GM21786 (cell line): ENCODE results near the gene GRHL1.
A peak's percentile ranks its signal among the peaks of the same experiment; 100 is the strongest.
"Not testable (repeated sequence)": the region's sequence is repeated elsewhere in the genome, so short reads cannot be mapped to it uniquely, and the experiment has no call there.

Source experiments
- ATAC-seq: cut with Tn5 transposase; IDR thresholded peaks from one replicate; pipeline ENCODE4 v1.9.1; 2021; ENCODE audit not compliant: unreplicated experiment

Gene GRHL1

GRCh38 chr2:10022966-10023662, 71.6 kb downstream of the GRHL1 start:
- no peak for ATAC-seq

DNA sequence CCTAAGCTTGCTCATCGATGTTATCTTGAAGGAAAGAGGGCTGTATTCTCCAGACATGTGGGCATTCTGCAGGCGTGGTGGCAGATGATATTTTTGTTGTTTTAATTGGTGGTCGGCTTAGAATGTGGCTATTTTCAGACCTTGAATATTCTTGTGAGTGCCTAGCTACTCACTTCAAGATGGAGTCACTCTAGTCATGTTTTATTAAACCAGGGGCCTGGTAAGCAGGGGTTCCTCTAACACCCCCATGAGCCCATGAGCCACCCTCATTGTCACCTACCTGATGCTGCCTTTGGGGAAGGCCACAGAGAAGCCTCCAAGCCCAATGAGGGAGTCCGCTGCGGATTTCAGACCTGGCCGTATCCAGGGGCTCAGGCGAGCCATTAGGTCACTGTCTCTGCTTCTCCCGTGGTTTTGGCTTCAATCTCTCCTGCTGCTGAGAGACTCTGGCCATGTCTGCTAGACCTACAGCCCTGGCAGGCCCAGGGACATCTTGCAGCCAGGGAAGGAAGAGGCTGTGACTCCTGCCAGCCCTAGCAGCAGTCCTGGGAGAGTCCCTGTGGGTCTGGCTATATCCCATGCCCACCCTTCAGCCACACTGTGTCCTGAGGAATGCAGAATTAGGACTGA, 75.6 kb downstream of the GRHL1 start:
- no peak for ATAC-seq

GRCh38 chr2:10027660-10028330, 76.3 kb downstream of the GRHL1 start:
- no peak for ATAC-seq

- no peak for ATAC-seq
Observed at GRCh38 chr2:10028407-10028987, 77.0 kb downstream of the GRHL1 start.

DNA sequence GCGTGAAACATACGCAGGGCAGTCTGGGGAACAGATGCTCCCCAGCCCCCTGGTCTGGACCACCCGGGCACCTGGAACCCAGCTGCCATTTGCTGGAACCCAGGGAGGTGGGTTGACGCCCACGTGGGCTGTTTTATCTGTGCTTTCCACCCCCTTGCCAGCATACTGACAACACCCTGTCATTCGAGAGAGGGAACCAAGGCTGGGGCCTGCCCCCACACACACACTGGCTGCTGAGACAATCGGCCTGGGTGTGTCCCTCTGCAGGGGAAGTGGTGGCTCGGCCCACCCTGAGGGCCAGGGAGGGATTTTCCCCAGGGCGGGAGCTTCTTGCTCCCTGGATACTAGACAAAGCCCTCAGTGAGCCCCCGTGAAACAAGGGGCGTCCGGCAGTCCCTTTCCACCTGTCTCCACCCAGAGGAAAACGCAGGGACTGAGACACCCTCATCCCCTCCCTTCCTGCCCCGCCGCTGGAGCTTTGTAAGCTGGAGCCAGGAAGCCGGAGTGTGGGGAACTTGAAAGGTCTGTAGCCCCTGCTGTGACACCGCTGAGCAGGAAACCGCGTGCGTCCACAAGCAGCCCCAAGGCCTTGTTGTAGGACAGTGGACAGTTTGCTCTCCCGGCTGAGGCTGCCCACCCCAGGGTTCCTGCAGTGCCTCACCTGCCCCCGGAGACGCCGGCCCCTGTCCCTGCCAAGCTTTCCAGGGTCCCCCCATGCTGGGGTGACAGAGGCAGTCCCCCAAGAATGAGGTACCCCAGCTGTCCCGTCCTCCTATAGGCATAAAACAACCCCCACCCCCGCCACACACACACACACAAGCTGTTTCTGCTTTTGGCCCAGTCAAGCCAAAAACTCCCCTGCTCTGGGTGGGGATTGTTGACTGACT, 77.7 kb downstream of the GRHL1 start:
- ATAC-seq, result no peak

DNA sequence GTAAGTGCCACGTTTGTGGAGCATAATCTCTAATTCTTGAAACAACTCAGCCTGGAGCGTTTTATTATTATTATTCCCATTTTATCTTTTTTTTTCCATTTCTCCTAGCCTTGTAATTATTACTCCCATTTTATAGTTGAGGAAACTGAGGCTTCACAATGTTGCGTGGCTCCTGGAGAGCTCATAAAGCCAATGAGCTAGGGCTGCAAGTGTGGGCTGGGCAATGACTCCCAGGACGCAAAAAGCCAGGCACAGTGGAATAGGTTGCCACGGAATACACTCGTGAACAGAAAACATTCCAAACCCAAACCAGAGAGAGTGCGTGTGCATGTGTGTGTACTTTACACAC, 78.4 kb downstream of the GRHL1 start:
- ATAC-seq, result no peak

- no peak for ATAC-seq
Observed at GRCh38 chr2:10030311-10030736, 78.8 kb downstream of the GRHL1 start.

DNA sequence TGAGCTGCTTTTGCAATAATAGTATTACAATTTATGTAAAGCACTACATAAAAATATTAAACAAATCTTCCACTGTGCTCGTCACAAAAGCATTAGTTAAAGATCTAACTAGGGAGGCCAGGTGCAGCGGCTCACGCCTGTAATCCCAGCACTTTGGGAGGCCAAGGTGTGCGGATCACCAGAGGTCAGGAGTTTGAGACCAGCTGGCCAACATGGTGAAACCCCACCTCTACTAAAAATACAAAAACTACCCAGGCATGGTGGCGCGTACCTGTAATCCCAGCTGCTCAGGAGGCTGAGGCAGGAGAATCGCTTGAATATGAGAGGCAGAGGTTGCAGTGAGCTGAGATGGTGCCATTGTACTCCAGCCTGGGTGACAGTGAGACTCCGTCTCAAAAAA, 79.3 kb downstream of the GRHL1 start:
- ATAC-seq, result not testable (repeated sequence)

DNA sequence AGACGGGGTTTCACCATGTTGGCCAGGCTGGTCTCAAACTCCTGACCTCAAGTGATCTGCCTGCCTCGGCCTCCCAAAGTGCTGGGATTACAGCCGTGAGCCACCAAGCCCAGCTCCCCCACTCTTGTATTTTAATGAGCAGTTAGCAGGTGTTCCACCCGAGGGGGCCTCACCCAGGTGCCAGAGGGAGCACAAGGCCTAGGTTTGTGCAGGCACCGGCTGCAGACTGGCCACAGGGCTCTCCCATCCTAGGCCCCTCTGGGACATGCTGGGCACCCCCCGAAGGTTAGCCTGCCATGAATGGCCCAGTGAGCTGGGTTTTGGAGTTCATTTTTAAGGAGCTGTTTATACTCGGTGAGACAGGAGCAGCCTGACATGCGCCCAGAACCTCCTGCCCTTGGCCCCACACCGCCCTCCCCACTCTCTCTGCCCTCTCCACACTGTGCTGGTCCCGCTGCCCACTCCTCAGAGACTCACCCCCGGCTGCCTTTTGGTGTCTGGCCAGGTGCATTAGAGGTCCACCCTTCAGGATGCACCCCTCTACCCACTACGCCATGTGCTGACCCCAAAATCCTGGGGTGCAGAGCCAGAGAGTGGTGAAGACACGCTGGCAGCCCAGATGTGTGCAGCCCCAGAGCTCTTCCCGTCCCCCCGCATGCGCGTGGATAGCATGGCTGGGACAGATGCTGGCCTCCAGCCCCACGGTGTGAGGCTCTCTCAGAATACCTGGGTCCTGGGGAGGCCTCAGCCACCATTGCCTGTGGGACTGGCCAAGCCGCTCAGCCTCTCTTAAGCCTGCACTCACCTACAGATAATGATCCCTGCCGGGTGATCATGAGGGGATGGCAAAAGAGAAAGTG, 80.6 kb downstream of the GRHL1 start:
- ATAC-seq, result no peak

GRCh38 chr2:10032746-10033105, 81.2 kb downstream of the GRHL1 start:
- no peak for ATAC-seq

DNA sequence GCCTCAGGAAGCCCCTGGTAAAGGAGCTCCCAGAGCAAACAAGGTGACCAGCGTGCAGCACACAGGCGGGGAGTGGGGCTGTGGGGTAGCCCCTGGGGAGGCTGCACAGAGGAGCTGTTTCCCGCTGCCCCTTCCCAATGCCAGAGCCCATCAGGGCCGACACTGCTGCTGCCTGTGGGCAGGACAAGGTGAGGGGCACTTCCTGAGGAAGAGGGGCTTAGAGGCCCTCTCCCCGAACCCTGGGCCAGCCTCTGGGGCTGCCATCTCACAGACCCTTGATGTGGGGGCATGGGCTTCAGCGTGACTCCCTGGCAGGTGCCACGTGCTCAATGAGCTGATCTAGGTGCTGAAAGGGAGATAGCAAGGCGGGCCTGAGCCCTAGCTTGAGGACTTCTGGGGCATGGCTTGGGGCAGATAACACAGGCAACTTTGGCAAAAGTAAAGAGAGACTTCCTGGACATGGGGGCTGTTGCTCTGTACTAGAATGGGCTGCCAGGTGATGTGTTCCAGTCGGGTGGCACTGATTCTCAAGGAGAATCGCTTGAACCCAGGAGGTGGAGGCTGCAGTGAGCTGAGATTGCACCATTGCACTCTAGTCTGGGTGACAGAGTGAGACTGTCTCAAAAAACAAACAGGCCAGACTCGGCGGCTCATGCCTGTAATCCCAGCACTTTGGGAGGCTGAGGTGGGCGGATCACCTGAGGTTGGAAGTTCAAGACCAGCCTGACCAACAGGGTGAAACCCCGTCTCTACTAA, 81.9 kb downstream of the GRHL1 start:
- ATAC-seq, result no peak

DNA sequence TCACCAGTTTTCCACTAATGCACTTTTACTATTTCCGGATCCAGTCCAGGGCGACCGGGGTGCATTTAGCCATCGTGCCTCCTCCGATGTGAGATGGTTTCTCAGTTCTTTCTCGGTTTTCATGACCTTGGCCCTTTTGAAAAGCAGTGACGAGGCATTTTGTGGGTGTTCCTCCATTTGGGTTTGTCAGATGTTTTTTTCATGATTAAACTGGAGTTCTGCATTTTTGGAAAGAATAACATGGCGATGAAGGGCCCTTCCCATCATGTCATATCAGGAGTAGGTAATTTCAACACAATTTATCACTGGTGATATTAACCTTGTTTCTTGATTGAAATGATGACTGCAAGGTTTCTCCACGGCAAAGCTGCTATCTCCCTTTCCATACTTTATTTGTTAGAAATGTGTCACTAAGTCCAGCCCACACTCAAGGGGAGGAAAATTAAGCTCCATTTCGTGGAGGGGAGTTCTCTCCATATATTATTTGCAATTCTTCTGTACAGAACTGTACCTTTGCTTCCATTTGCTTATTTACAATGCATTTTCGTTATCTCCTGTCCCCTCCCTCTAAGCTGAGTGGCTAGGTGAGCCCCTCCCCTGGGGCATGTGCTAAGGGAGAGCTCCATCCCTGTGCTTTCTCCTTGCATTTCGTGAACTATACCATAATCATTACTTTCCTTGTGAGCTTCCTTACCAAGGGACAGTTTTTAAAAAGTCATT, 83.0 kb downstream of the GRHL1 start:
- ATAC-seq, result no peak

DNA sequence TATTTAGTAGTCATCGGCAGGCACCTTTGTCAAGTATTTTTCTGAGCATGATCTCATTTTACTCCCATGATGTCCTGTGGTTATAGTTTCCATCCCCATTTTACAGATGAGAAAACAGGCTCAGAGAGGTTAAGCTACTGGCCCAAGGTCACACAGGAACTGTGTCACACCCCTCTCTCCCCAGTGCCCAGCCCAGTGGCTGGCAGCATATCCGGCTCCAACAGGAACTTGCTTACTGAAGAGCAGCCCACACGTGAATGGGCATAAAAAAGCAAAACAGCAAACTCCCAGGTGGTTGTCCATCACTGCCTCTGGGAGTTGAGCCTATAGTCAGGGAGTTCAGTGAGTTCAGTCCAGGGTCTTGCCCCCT, 83.5 kb downstream of the GRHL1 start:
- no peak for ATAC-seq

- ATAC-seq, result no peak
Observed at GRCh38 chr2:10035633-10036032, 84.1 kb downstream of the GRHL1 start.

GRCh38 chr2:10036095-10036884, 84.8 kb downstream of the GRHL1 start:
- peak; percentile 69 for ATAC-seq

DNA sequence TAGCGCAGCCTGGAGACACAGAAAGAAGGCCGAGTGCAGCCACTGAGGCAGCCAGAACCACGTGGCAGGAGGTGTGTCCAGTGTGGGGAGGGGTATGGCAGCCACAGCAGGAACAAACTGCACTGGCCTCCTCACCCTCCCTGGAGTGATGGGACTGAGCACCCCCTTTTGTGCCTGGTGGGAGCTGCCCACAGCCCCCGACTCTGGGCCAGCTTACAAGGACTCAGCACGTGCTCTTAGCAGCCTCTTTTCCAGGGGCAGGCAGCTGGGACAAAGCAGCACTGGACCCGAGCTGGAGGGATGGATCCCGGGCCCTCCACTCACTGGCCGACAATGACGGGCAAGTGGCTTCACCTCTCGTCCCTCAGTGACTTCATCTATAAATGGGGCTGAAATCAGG, 86.6 kb downstream of the GRHL1 start:
- ATAC-seq, result no peak

DNA sequence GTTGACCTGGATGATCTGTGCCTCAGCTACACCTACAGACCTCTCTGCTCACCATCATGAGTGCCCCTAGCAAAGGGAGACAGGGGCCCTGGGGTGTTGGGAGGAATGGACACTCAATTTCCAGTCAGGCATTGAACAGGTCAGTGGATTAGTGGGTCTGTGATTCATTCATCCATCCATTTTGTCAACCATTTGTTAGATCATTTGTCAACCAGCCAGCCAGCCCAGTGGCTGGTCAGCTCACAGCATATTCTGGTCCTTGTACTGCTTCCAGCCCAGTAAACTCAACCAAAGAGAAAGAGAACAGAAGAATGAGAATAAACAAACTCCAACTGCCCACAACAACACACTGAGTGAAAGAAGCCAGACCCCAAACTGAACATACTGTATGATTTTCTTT, 87.2 kb downstream of the GRHL1 start:
- ATAC-seq, result no peak
